HCT116 (cell line): ENCODE results near the gene MANSC1. TPM values are rescaled to one million over a fixed set of nuclear protein-coding genes. Genes with fewer than 3 reads are reported as not detected.

Experiments used
- ATAC-seq: fragments of 200-7000 bp; cut with Tn5 transposase; 2 replicates; pipeline ENCODE4 v1.9.1; 2020; ENCODE audit warnings: mild to moderate bottlenecking, moderate library complexity
- BruUV-seq: library from RNA; stranded (reverse); fragments of 400-500 nt; replicated peaks from 2 replicates; lab custom pipeline; 2021; lab: Mats Ljungman, UMichigan
- CTCF ChIA-PET: fragments of 300-600 bp; sonication (Branson Sonifier 250); formaldehyde crosslinking; loops from one replicate; lab custom pipeline; 2021; ENCODE audit warnings: antibody characterized with exemption; lab: Charles Lee
- POLR2A ChIA-PET: fragments of 300-600, 350-600 bp; sonication (Branson Sonifier 250); formaldehyde crosslinking; loops from one replicate; lab custom pipeline; 2021; ENCODE audit warnings: antibody characterized with exemption; lab: Charles Lee
- RAD21 ChIA-PET, 2 experiments: fragments of 300-600 bp; sonication (Branson Sonifier 250); formaldehyde crosslinking; loops; one replicate each; lab custom pipeline; 2023; ENCODE audit warnings: low total read pairs in 2 of 2; ENCODE audit not compliant: uncharacterized antibody in 2 of 2, unreplicated experiment in 2 of 2, low non-redundant PET in 1 of 2; lab: Charles Lee
- DNase-seq: peaks from one replicate; pipeline ENCODE4 v3.0.0-alpha.2; 2010; ENCODE audit warnings: low read depth, low spot score
- H2AFZ ChIP-seq: fragments of 200-600 bp; shearing (Covaris generic), sonication (generic); 2 replicates; pipeline ENCODE4 v1.6.1; 2017; ENCODE audit warnings: low read depth, mixed run types, mixed read lengths, antibody characterized with exemption, low read length; ENCODE audit not compliant: poor library complexity, severe bottlenecking
- H3K27ac ChIP-seq: 2 replicates; pipeline ENCODE4 v1.5.1; 2012; ENCODE audit warnings: low read depth, low read length
- H3K27me3 ChIP-seq: fragments of 200-600 bp; sonication (generic); 2 replicates; pipeline ENCODE4 v1.6.1; 2016; ENCODE audit warnings: mixed run types, low read length, mixed read lengths; ENCODE audit not compliant: insufficient read depth
- H3K36me3 ChIP-seq, 2 experiments: fragments of 200-500 bp in 1 of 2; fragments of 200-600 bp in 1 of 2; sonication (Bioruptor generic) in 1 of 2; sonication (generic) in 1 of 2; 2 replicates each; pipeline versions ENCODE4 v1.5.1 to v1.6.1; 2014 to 2016; ENCODE audit warnings: low read length in 2 of 2, inconsistent platforms in 1 of 2, mixed read lengths in 1 of 2, mixed run types in 1 of 2; ENCODE audit not compliant: insufficient read depth in 2 of 2, control insufficient read depth in 1 of 2
- H3K4me1 ChIP-seq, 2 experiments: fragments of 200-600 bp in 1 of 2; sonication (generic) in 1 of 2; 2 replicates each; pipeline versions ENCODE4 v1.5.1 to v1.6.1; 2012 to 2017; ENCODE audit warnings: low read length in 2 of 2, inconsistent platforms in 1 of 2, mild to moderate bottlenecking in 1 of 2, mixed read lengths in 1 of 2, mixed run types in 1 of 2, moderate library complexity in 1 of 2; ENCODE audit not compliant: insufficient read depth in 2 of 2, control insufficient read depth in 1 of 2
- H3K4me2 ChIP-seq: fragments of 200-600 bp; sonication (generic); 2 replicates; pipeline ENCODE4 v1.6.1; 2017; ENCODE audit warnings: mixed run types, low read length, mixed read lengths
- H3K4me3 ChIP-seq, 2 experiments: fragments of 200-600 bp in 1 of 2; sonication (generic) in 1 of 2; replicated peaks in 1 of 2; 2 replicates each; pipeline ENCODE4 v1.5.1; 2011 to 2016; ENCODE audit warnings: low read length in 2 of 2, control low read depth in 1 of 2, low read depth in 1 of 2, mild to moderate bottlenecking in 1 of 2, mixed read lengths in 1 of 2, mixed run types in 1 of 2
- H3K79me2 ChIP-seq: fragments of 200-600 bp; sonication (generic); 2 replicates; pipeline ENCODE4 v1.6.1; 2017; ENCODE audit warnings: mild to moderate bottlenecking, mixed run types, low read length, moderate library complexity, mixed read lengths; ENCODE audit not compliant: insufficient read depth
- H3K9ac ChIP-seq: fragments of 200-600 bp; sonication (generic); 2 replicates; pipeline ENCODE4 v1.6.1; 2016; ENCODE audit warnings: low read length, mixed read lengths
- H3K9me2 ChIP-seq: fragments of 200-600 bp; sonication (generic), shearing (Covaris generic); 2 replicates; pipeline ENCODE4 v1.6.1; 2017; ENCODE audit warnings: mixed run types, mild to moderate bottlenecking, moderate library complexity; ENCODE audit not compliant: insufficient read depth
- H3K9me3 ChIP-seq, 2 experiments: fragments of 200-500 bp in 1 of 2; fragments of 200-600 bp in 1 of 2; sonication (Bioruptor generic) in 1 of 2; sonication (generic) in 1 of 2; 2 replicates each; pipeline ENCODE4 v1.6.1; 2014 to 2017; ENCODE audit warnings: low read length in 2 of 2, mixed read lengths in 2 of 2, inconsistent platforms in 1 of 2, low read depth in 1 of 2, mild to moderate bottlenecking in 1 of 2, mixed run types in 1 of 2, moderate library complexity in 1 of 2; ENCODE audit not compliant: control insufficient read depth in 1 of 2, insufficient read depth in 1 of 2
- H4K20me1 ChIP-seq: fragments of 200-600 bp; sonication (generic), shearing (Covaris generic); 2 replicates; pipeline ENCODE4 v1.6.1; 2017; ENCODE audit warnings: mixed run types, mild to moderate bottlenecking, moderate library complexity; ENCODE audit not compliant: insufficient read depth
- ATF3 ChIP-seq: IDR thresholded peaks from 2 replicates; pipeline ENCODE4 v1.6.1; 2012
- CBX3 ChIP-seq: IDR thresholded peaks from 2 replicates; pipeline ENCODE4 v1.6.1; 2012; ENCODE audit warnings: low read depth
- EGR1 ChIP-seq: IDR thresholded peaks from 2 replicates; pipeline ENCODE4 v1.6.1; 2012; ENCODE audit warnings: low read depth
- ELF1 ChIP-seq: IDR thresholded peaks from 2 replicates; pipeline ENCODE4 v1.6.1; 2012; ENCODE audit warnings: low read depth, borderline replicate concordance
- EZH2 ChIP-seq: fragments of 200-600 bp; sonication (generic); IDR thresholded peaks from 2 replicates; pipeline ENCODE4 v1.6.1; 2017; ENCODE audit warnings: antibody characterized with exemption, mixed run types
- EZH2phosphoT487 ChIP-seq: fragments of 200-600 bp; IDR thresholded peaks from 2 replicates; pipeline ENCODE4 v1.6.1; 2018; ENCODE audit warnings: antibody characterized with exemption, borderline replicate concordance
- FOSL1 ChIP-seq: IDR thresholded peaks from 2 replicates; pipeline ENCODE4 v1.6.1; 2012; ENCODE audit warnings: low read depth
- JUND ChIP-seq: IDR thresholded peaks from 2 replicates; pipeline ENCODE4 v1.6.1; 2012
- MAX ChIP-seq: IDR thresholded peaks from 2 replicates; pipeline ENCODE4 v1.6.1; 2012
- POLR2A ChIP-seq: IDR thresholded peaks from 2 replicates; pipeline ENCODE4 v1.7.0; 2011; ENCODE audit warnings: borderline replicate concordance; ENCODE audit not compliant: insufficient read depth, insufficient read length; ENCODE audit errors: extremely low read depth
- POLR2AphosphoS5 ChIP-seq: IDR thresholded peaks from 2 replicates; pipeline ENCODE4 v1.6.1; 2011; ENCODE audit warnings: mild to moderate bottlenecking, low read depth, low read length, moderate library complexity
- RAD21 ChIP-seq: IDR thresholded peaks from 2 replicates; pipeline ENCODE4 v1.6.1; 2012; ENCODE audit warnings: low read depth, mild to moderate bottlenecking
- REST ChIP-seq: IDR thresholded peaks from 2 replicates; pipeline ENCODE4 v1.6.1; 2012; ENCODE audit warnings: low read depth
- SIN3A ChIP-seq: IDR thresholded peaks from 2 replicates; pipeline ENCODE4 v1.6.1; 2012; ENCODE audit warnings: low read depth
- SP1 ChIP-seq: IDR thresholded peaks from 2 replicates; pipeline ENCODE4 v1.6.1; 2012; ENCODE audit warnings: low read depth
- TCF7L2 ChIP-seq: IDR thresholded peaks from 2 replicates; pipeline ENCODE4 v1.7.0; 2011; ENCODE audit warnings: borderline replicate concordance, inconsistent platforms; ENCODE audit not compliant: insufficient read depth, insufficient read length; ENCODE audit errors: extremely low read depth
- YY1 ChIP-seq: IDR thresholded peaks from 2 replicates; pipeline ENCODE4 v1.6.1; 2011; ENCODE audit warnings: low read length, low read depth, moderate library complexity, mild to moderate bottlenecking; ENCODE audit not compliant: insufficient replicate concordance; ENCODE audit errors: extremely low read depth
- ZBTB33 ChIP-seq: IDR thresholded peaks from 2 replicates; pipeline ENCODE4 v1.6.1; 2011; ENCODE audit warnings: mild to moderate bottlenecking, low read length, moderate library complexity; ENCODE audit not compliant: insufficient replicate concordance; ENCODE audit errors: extremely low read depth
- ZFX ChIP-seq: fragments of 450-650 bp; IDR thresholded peaks from 2 replicates; pipeline ENCODE4 v1.6.1; 2017
- ZNF274 ChIP-seq: fragments of 200-500 bp; sonication (Bioruptor generic); IDR thresholded peaks from 2 replicates; pipeline ENCODE4 v1.6.1; 2014; ENCODE audit warnings: mild to moderate bottlenecking, low read depth, low read length, inconsistent platforms
- intact Hi-C: fragments of 100-400 bp; cut with micrococcal nuclease; formaldehyde crosslinking; loops from 2 replicates; pipeline ENCODE4 v1.10.0; 2022
- total RNA-seq: library from RNA; stranded (reverse); gene quantifications from one replicate; pipeline ENCODE4 v1.2.1, GENCODE V29; 2021; ENCODE audit not compliant: unreplicated experiment

Gene MANSC1
- total RNA-seq, 1 experiment from 2014 or later = 0.20 TPM

- no peak overlapping the region for H3K27ac ChIP-seq
- RAD21 ChIA-PET = no interaction called here
- no TSS peak for BruUV-seq
- CTCF ChIA-PET = no interaction called here
- H3K9ac ChIP-seq = no peak overlapping the region
- H3K4me2 ChIP-seq = no peak overlapping the region
- no peak overlapping the region for H2AFZ ChIP-seq
- ATAC-seq = no peak
- intact Hi-C loops = no loop called here
- no peak overlapping the region for H3K4me3 ChIP-seq
- no peaks in the 10 kb centered on the region for H3K79me2 ChIP-seq
- POLR2A ChIA-PET = no interaction called here
- no peaks in the 10 kb centered on the region; a peak in 1 of 4 replicates for H3K4me1 ChIP-seq
- DNase-seq = no peak
- no peaks in the 10 kb centered on the region for H3K27me3 ChIP-seq
- no peaks in the 10 kb centered on the region for H3K9me2 ChIP-seq
- H3K36me3 ChIP-seq = no peaks in the 10 kb centered on the region
- no peaks in the 10 kb centered on the region for H3K9me3 ChIP-seq
- no peak for TF ChIP-seq EZH2phosphoT487
- TF ChIP-seq ZNF274 = no peak
- no peak for TF ChIP-seq EGR1
- no peak for TF ChIP-seq ATF3
- TF ChIP-seq EZH2 = no peak
- no peak for TF ChIP-seq ELF1
- TF ChIP-seq RAD21 = no peak
- no peak for TF ChIP-seq TCF7L2
- no peak for TF ChIP-seq ZBTB33
- TF ChIP-seq REST = no peak
- TF ChIP-seq SIN3A = no peak
- no peak for TF ChIP-seq MAX
- TF ChIP-seq POLR2AphosphoS5 = no peak
- TF ChIP-seq POLR2A = no peak
- TF ChIP-seq ZFX = no peak
- no peak for TF ChIP-seq JUND
- no peak for TF ChIP-seq CBX3
- TF ChIP-seq FOSL1 = no peak
- no peak for TF ChIP-seq SP1
- TF ChIP-seq YY1 = no peak
- no peaks in the 10 kb centered on the region for H4K20me1 ChIP-seq
Measured at GRCh38 chr12:12350868-12351463, 924 bp upstream of the MANSC1 start.
